ENCODE measurements around the gene THAP2.
A peak's percentile ranks its signal among the peaks of the same experiment; 100 is the strongest.

The THAP2 gene

DNA sequence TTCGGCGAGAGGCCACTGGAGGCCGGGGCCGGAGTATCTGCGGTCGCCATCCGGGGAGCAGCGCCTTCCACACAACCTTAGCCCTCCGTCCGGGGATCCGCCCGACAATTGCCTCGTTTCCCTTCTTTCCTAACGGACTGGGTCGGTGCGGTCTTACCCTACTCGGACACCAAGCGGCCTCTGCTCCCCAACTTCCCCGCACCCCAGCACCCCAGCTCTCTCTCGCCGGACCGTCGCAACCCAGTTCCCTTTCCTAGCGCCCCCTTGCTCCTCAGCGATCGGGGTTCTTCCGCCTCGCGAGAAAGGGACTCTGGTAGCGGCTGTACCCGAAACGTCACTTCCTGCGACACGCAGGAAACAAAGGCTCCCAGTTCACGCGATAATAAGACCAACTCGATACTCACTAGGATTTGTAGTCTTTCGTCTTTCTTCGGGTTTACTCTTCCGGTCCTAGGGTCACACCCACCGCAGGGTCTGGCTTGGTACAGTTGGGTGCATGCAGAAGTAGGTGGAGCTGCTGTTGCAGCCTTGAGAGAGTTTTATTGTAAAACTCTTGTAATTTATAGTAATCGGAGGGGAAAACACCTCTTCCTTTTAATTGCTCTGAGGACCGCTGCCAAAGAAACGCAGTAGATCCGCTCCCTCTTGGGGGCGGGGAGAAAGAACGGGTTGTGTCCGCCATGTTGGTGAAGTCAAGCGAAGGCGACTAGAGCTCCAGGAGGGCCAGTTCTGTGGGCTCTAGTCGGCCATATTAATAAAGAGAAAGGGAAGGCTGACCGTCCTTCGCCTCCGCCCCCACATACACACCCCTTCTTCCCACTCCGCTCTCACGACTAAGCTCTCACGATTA, at the start of gene THAP2, which contains the start of gene ZFC3H1:
TSS of gene THAP2 (plus strand) at position 741 of the 850 bp plus-strand sequence. CDS start 209 bp downstream, outside the sequence.
TSS of gene ZFC3H1 (minus strand) at position 288 of the 850 bp plus-strand sequence. CDS start at position 50, 238 bp downstream.
- peak; percentile 82 for DNase-seq (ENCODE audit: low read depth)

DNA sequence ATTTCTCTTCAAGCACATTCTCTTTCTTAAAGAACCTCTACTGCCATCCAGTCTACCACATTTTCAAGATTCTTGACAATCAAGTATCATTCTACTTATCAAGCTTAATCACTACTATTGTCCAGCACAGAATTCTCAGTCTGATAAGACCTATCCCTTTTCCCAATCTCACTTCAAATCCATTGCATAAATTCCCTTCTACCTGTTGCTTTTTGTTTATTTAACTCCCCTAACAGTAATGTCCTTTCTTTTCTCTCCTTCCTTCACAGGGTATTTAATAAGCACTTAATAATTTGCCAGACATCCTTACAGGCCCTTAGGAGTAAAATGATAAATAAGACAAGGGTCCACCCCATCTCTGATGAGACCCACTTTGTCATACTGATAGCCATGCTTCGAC, 42.2 kb upstream of the THAP2 start:
- DNase-seq (ENCODE audit: low read depth) = no peak

- no peak for DNase-seq (ENCODE audit: low read depth)
Observed at GRCh38 chr12:71625476-71625875, 38.6 kb upstream of the THAP2 start.

- no peak for DNase-seq (ENCODE audit: low read depth)
Observed at GRCh38 chr12:71626098-71626497, 38.0 kb upstream of the THAP2 start.

GRCh38 chr12:71626768-71627167, 37.3 kb upstream of the THAP2 start:
- DNase-seq (ENCODE audit: low read depth) = no peak

- no peak for DNase-seq (ENCODE audit: low read depth)
Observed at GRCh38 chr12:71627438-71628002, 36.6 kb upstream of the THAP2 start.

DNA sequence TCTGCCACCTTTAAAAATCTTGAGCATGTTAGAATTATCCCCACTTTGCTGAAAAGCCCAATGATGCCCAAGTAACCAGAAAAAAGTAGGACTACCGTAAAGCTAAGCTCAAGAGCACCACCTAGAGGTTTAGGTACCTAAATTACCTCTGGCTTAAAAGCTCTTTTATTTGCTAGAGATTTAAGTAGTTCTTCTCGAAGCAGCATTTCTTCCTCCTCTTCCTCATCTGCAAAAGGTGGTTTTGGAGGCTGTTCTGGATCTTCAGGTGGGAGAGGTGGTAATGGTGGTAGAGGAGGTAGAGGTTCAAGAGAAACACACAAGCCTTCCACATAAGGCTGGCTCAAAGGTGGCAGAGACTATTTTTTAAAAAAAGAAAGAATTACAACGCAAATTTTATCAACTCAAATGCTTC, 27.4 kb upstream of the THAP2 start:
- DNase-seq (ENCODE audit: low read depth) = no peak

GRCh38 chr12:71638499-71638898, 25.6 kb upstream of the THAP2 start:
- DNase-seq (ENCODE audit: low read depth) = no peak

GRCh38 chr12:71639341-71639760, 24.8 kb upstream of the THAP2 start:
- no peak for DNase-seq (ENCODE audit: low read depth)

- no peak for DNase-seq (ENCODE audit: low read depth)
Observed at GRCh38 chr12:71640316-71640715, 23.8 kb upstream of the THAP2 start.

DNA sequence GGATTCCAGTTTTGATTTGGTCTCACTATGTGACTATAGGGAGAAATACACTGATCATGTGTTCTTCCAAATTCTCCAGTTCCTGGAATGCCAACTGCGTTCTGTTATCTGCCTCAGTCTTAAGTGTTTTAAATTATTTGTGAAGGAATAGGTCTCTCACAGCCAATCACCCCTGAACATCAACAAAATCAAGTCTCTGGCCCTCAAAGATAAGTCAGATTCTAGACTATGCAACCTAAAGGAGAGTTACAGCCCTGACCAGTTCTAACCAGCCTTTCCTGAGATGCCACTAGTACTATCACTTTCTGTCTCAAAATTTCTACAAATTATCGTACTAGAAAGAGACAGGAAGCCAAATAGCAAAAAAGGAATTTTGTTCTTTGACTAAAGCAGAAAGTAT, 22.7 kb upstream of the THAP2 start:
- DNase-seq (ENCODE audit: low read depth) = no peak

DNA sequence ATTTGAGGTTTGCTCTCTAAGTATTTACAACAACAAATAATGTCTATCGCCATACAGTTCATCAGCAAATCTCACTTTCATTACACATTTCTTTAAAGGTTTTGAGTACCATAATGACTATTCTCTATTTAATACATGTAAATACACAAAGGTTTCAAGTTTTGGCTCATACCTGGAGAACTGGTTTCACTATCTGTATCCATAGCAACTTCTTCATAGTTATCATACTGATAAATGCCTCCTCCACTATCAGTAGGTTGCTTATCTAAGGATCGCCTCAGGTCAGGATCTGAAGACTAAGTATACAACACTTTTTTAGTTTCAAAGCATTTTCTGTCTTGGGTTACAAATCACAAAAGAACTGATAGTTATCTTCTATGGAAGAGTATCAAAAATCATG, 21.8 kb upstream of the THAP2 start:
- no peak for DNase-seq (ENCODE audit: low read depth)

DNA sequence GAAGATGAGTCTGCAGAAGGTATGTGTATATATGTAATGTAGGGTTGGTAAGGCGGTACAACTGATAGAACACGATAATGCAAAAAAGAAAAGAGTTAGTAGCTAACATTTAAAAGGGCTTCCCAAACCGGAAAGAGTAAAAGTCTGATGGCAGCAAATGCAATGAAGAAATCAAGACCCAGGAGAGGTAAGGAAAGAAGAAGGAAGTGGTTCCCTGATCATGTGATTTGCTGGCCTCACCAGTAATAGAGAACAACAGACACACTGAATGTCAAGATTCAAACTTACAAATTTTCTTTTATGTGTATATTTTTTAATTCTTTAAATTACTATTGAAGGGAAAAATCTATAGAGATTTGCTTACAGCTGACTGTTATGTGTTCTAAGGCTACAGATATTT, 18.8 kb upstream of the THAP2 start:
- DNase-seq (ENCODE audit: low read depth) = no peak

DNA sequence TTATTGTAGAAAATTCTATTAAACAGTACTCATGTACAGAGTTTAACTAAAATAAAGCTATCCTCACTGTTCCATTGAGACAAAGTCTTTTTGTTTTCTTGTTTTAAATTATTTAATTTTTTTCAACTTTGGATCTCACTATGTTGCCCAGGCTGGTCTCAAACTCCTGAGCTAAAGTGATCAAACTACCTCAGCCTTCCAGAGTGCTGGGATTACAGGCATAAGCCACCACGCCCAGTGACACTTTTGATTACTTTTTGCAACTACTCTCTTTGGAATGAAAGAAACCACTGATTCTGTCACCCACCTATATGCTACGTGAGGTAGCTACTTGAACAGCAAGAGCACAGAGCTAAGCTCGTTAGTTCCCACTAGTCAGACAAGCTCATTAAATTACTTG, 17.6 kb upstream of the THAP2 start:
- no peak for DNase-seq (ENCODE audit: low read depth)

DNA sequence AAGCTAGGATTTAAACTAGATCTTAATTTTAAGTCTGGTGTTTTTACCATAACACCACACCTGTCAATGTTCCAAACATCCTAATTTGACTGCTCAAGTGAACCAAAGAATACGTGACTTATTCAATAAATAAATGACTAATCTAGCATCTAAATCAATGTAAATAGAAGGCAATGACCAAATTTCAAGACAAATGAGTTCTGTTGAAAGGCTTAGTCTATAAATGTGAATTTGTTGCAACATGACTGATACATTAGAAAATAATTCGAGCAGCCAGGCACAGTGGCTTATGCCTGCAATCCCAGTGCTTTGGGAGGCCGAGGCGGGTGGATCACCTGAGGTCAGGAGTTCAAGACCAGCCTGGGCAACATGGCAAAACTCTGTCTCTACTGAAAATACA, 15.6 kb upstream of the THAP2 start:
- DNase-seq (ENCODE audit: low read depth) = no peak

DNA sequence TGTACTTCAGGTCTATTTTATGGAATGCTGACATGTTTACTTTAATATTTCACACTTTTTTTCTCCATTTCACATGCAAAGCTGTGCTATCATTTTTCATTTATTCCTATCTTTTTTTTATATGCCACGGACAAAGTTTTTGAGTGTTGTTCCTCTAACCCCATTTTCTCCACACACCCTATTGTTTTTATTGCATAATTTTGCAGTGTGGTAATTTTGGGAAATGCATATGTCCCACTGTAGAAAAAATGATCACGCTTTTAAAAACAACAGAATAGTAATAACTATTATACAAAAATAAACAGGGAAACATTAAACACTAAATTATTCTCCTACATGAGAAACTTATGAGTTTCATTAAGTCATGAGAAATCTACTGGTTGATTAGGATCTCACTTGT, 14.7 kb upstream of the THAP2 start:
- no peak for DNase-seq (ENCODE audit: low read depth)

- DNase-seq (ENCODE audit: low read depth) = no peak
Observed at GRCh38 chr12:71652656-71653055, 11.4 kb upstream of the THAP2 start.

- no peak for DNase-seq (ENCODE audit: low read depth)
Observed at GRCh38 chr12:71653137-71653536, 11.0 kb upstream of the THAP2 start.

DNA sequence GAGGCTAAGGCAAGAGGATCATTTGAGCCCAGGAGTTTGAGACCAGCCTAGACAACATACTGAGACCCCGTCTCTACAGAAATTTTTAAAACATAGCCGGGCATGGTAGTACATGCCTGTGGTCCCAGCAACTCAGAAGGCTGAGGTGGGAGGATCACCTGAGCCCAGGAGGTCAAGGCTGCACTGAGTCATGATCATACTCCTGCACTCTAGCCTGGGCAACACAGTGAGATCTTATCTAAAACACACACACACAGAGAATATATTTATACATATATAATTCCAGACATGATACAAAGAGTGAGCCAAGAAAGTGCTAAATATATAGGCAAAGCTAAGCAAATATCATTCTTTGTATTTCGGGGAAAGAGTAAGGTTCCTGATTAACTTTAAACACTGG, 9.9 kb upstream of the THAP2 start:
- DNase-seq (ENCODE audit: low read depth) = no peak

DNA sequence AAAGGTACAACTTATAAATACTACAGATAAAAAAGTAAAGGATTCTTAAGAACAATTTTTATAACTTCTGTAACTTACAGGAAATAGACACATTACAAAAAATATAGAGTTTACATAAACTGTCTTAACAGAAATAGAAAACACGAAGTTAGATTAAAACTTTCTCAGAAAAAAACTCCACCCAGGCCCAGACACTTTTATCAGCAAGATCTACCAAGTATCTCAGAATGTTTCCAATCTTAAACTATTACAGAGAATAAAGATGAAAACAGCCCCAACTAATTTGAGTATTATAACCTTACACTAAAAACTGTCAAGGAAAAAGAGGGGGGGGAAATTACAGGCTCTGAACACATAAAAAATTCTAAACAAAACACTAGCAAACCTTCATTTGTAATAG, 8.6 kb upstream of the THAP2 start:
- no peak for DNase-seq (ENCODE audit: low read depth)

DNA sequence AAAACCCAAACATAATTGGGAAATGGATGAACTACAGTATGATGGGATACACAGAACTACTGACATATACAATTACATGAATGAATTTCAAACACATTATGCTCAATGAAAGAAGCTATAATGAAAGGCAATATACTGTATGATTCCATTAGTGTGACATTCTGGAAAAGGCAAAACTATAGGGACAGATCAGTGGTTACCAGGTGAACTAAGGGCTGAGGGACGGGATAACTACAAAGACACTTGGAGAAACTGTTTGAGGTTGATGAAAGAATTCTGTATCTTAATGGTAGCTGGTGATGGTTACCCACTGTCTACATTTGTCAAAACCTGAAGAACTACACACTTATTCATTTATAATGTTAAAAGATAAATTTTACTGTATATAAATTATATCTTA, 8.2 kb upstream of the THAP2 start:
- DNase-seq (ENCODE audit: low read depth) = no peak

GRCh38 chr12:71656740-71657139, 7.4 kb upstream of the THAP2 start:
- DNase-seq (ENCODE audit: low read depth) = no peak

- DNase-seq (ENCODE audit: low read depth) = no peak
Observed at GRCh38 chr12:71661977-71662530, 2.0 kb upstream of the THAP2 start.
